IMR-90 (cell line): ENCODE data around the gene NFYC. TPM values are rescaled to one million over a fixed set of nuclear protein-coding genes. Genes with fewer than 3 reads are reported as not detected.

Source experiments
- ATAC-seq: fragments of 200-7000 bp; cut with Tn5 transposase; 2 replicates; pipeline ENCODE4 v1.9.1; 2020; ENCODE audit warnings: low read depth, mild to moderate bottlenecking, moderate library complexity
- BruUV-seq: library from RNA; stranded (reverse); fragments of 400-500 nt; replicated peaks from 2 replicates; lab custom pipeline; 2021; lab: Mats Ljungman, UMichigan
- CTCF ChIA-PET: fragments of 300-600 bp; formaldehyde crosslinking; extraction: SDS; loops from one replicate; lab custom pipeline; 2021; ENCODE audit warnings: antibody characterized with exemption; lab: Yijun Ruan, JAX
- POLR2A ChIA-PET: fragments of 300-600 bp; sonication (Branson Sonifier 250); formaldehyde crosslinking; loops from one replicate; lab custom pipeline; 2022; ENCODE audit warnings: antibody characterized with exemption; ENCODE audit not compliant: unreplicated experiment; lab: Charles Lee
- DNase-seq: peaks from one replicate; pipeline ENCODE4 v3.0.0; 2013
- H2AFZ ChIP-seq: replicated peaks from 2 replicates; pipeline ENCODE3; 2013; ENCODE audit warnings: low read length, mild to moderate bottlenecking; ENCODE audit not compliant: poor library complexity
- H2AK5ac ChIP-seq: 2 replicates; pipeline ENCODE4 v1.6.1; 2013; ENCODE audit warnings: low read depth, low read length, inconsistent platforms
- H2AK9ac ChIP-seq: replicated peaks from 2 replicates; pipeline ENCODE3; 2013; ENCODE audit warnings: mild to moderate bottlenecking, low read depth, low read length, moderate library complexity; ENCODE audit not compliant: poor library complexity
- H2BK120ac ChIP-seq: 2 replicates; pipeline ENCODE4 v1.6.1; 2013; ENCODE audit warnings: low read depth, low read length, inconsistent platforms
- H2BK15ac ChIP-seq: 3 replicates; pipeline ENCODE4 v1.6.1; 2013; ENCODE audit warnings: low read depth, low read length, inconsistent platforms
- H2BK20ac ChIP-seq: 2 replicates; pipeline ENCODE4 v1.6.1; 2013; ENCODE audit warnings: low read depth, mild to moderate bottlenecking, inconsistent platforms, low read length, moderate library complexity
- H2BK5ac ChIP-seq: 2 replicates; pipeline ENCODE4 v1.6.1; 2013; ENCODE audit warnings: mild to moderate bottlenecking, low read depth, low read length, inconsistent platforms; ENCODE audit not compliant: poor library complexity, severe bottlenecking
- H3K14ac ChIP-seq: replicated peaks from 2 replicates; pipeline ENCODE4 v1.6.1; 2013; ENCODE audit warnings: low read depth, low read length, inconsistent platforms
- H3K18ac ChIP-seq: 2 replicates; pipeline ENCODE4 v1.6.1; 2013; ENCODE audit warnings: low read depth, low read length, control low read depth
- H3K23ac ChIP-seq: 2 replicates; pipeline ENCODE4 v1.6.1; 2013; ENCODE audit warnings: low read depth, low read length, inconsistent platforms
- H3K27ac ChIP-seq: 2 replicates; pipeline ENCODE4 v1.5.1; 2013; ENCODE audit warnings: mild to moderate bottlenecking, control low read depth, low read length; ENCODE audit not compliant: insufficient read depth
- H3K27me3 ChIP-seq: 2 replicates; pipeline ENCODE4 v1.6.1; 2013; ENCODE audit warnings: low read length; ENCODE audit not compliant: control insufficient read depth, insufficient read depth
- H3K36me3 ChIP-seq: 2 replicates; pipeline ENCODE4 v1.6.1; 2013; ENCODE audit warnings: low read length, mixed read lengths; ENCODE audit not compliant: control insufficient read depth, insufficient read depth
- H3K4ac ChIP-seq: 2 replicates; pipeline ENCODE4 v1.6.1; 2013; ENCODE audit warnings: low read depth, low read length, inconsistent platforms
- H3K4me1 ChIP-seq: 2 replicates; pipeline ENCODE4 v1.6.1; 2013; ENCODE audit warnings: low read length, mixed read lengths; ENCODE audit not compliant: control insufficient read depth, insufficient read depth
- H3K4me2 ChIP-seq: 2 replicates; pipeline ENCODE4 v1.6.1; 2013; ENCODE audit warnings: low read depth, mild to moderate bottlenecking, control low read depth, low read length, moderate library complexity
- H3K4me3 ChIP-seq: 2 replicates; pipeline ENCODE4 v1.5.1; 2013; ENCODE audit warnings: low read depth, mild to moderate bottlenecking, control low read depth, low read length, moderate library complexity; ENCODE audit not compliant: insufficient read depth
- H3K56ac ChIP-seq: 2 replicates; pipeline ENCODE4 v1.6.1; 2013; ENCODE audit warnings: low read length, inconsistent platforms; ENCODE audit not compliant: insufficient read depth; ENCODE audit errors: extremely low read depth
- H3K79me1 ChIP-seq, 2 experiments: 2 replicates each; pipeline ENCODE4 v1.6.1; 2013; ENCODE audit warnings: low read length in 2 of 2, inconsistent platforms in 1 of 2, low read depth in 1 of 2
- H3K9ac ChIP-seq: 2 replicates; pipeline ENCODE4 v1.6.1; 2013; ENCODE audit warnings: low read depth, low read length, control low read depth
- H3K9me1 ChIP-seq: 2 replicates; pipeline ENCODE4 v1.6.1; 2013; ENCODE audit warnings: low read length, inconsistent platforms; ENCODE audit not compliant: insufficient read depth
- H3K9me3 ChIP-seq: 2 replicates; pipeline ENCODE4 v1.6.1; 2013; ENCODE audit warnings: low read length; ENCODE audit not compliant: control insufficient read depth, insufficient read depth
- H4K20me1 ChIP-seq: 2 replicates; pipeline ENCODE4 v1.6.1; 2013; ENCODE audit warnings: low read length, inconsistent platforms; ENCODE audit not compliant: insufficient read depth
- H4K5ac ChIP-seq: 2 replicates; pipeline ENCODE4 v1.6.1; 2013; ENCODE audit warnings: mild to moderate bottlenecking, low read depth, low read length, control low read depth
- H4K8ac ChIP-seq, 2 experiments: 2 replicates each; pipeline ENCODE4 v1.6.1; 2013; ENCODE audit warnings: low read depth in 2 of 2, low read length in 2 of 2, control low read depth in 1 of 2, inconsistent platforms in 1 of 2
- H4K91ac ChIP-seq: 2 replicates; pipeline ENCODE4 v1.6.1; 2013; ENCODE audit warnings: low read depth, low read length, inconsistent platforms; ENCODE audit not compliant: insufficient read depth
- CEBPB ChIP-seq: IDR thresholded peaks from 2 replicates; pipeline ENCODE4 v1.6.1; 2012; ENCODE audit warnings: low read depth, low read length, improper control_type of control experiment
- RAD21 ChIP-seq: IDR thresholded peaks from 2 replicates; pipeline ENCODE4 v1.6.1; 2012; ENCODE audit warnings: low read length, improper control_type of control experiment
- RCOR1 ChIP-seq: IDR thresholded peaks from 2 replicates; pipeline ENCODE4 v1.6.1; 2012; ENCODE audit warnings: mild to moderate bottlenecking, low read length, improper control_type of control experiment; ENCODE audit not compliant: insufficient replicate concordance
- WGBS, 2 experiments: methylation state at CpG; one replicate each; pipeline versions ENCODE4 v1.1.5 to v1.1.7; 2013; ENCODE audit warnings: missing lambda C conversion rate in 2 of 2; ENCODE audit not compliant: insufficient read length in 1 of 2; ENCODE audit errors: extremely low coverage in 2 of 2; 5-methylcytosine and 5-hydroxymethylcytosine counted together
- dilution Hi-C: fragments of 300-500 bp; cut with HindIII; formaldehyde crosslinking; loops from one replicate; pipeline ENCODE4 v1.14.3; 2018; ENCODE audit warnings: low sequenced_read_pairs; ENCODE audit not compliant: unreplicated experiment
- in situ Hi-C: fragments of 300-500 bp; cut with MboI; formaldehyde crosslinking; loops from 3 replicates; pipeline ENCODE4 v1.14.3; 2019; ENCODE audit warnings: low sequenced_read_pairs, inconsistent platforms, mixed read lengths
- intact Hi-C: fragments of 100-400 bp; cut with micrococcal nuclease; formaldehyde crosslinking; loops from 2 replicates; pipeline ENCODE4 v1.10.0; 2022
- polyA plus RNA-seq, 3 experiments: library from polyadenylated mRNA; depleted of rRNA; stranded (reverse); fragments of >200 nt; gene quantifications; 2 replicates each; pipeline ENCODE4 v1.2.3, GENCODE V29; 2012; ENCODE audit warnings: low replicate concordance in 1 of 3
- total RNA-seq: library from RNA; depleted of rRNA; stranded (reverse); fragments of >200 nt; gene quantifications from 2 replicates; pipeline ENCODE4 v1.2.3, GENCODE V29; 2012
- TF ChIP-seq, protein P1 (sequence below): conservative IDR thresholded peaks from 2 replicates; pipeline ENCODE4 v1.5.1; 2012; ENCODE audit warnings: mild to moderate bottlenecking, low read depth, low read length, improper control_type of control experiment

Gene NFYC
- total and polyA plus RNA-seq, 2 of the 4 experiments (the other 2 are of a cell fraction), result 45.2 to 62.2 TPM

DNA sequence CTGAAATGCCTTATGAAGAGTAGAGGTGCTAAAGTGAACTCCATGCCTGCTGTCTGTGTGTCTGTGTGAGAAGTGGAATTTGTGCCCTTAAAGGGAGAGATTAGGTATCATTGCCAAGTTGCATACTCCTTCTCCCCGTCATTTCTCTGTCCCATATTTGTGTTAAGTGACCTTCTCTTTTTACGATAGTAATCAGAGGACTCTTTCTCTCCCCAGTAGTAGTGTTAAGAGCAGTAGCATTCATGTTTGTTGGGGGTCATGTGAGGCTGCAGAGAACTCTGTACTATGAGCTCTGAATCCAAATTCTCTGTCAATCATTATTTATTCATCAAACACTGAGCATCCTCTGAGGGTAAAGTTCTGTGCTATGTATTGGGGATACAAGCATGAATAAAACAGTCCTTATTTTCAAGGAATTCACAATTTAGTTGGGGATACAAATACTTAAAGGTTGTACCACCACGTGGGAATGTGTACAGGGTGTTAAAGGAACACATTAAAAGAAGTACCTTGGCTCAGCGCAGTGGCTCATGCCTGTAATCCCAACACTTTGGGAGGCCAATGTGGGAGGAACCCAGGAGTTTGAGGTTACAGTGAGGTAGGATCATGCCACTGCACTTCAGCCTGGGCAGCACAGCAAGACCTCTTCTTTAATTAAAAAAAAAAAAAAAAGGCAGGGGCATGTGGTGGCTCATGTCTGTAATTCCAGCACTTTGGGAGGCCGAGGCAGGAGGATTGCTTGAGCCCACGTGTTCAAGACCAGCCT is 67.3 kb downstream of the NFYC start:
- Histone ChIP-seq H2BK5ac (no peak overlapping the region), H3K14ac (no peak overlapping the region), H3K36me3 (peaks cover 47% of the 10 kb centered on the region), H3K18ac (no peak overlapping the region), H4K8ac (no peak overlapping the region), H3K27me3 (no peaks in the 10 kb centered on the region), H3K9ac (no peak overlapping the region), H4K5ac (no peak overlapping the region), H2AFZ (no peak overlapping the region), H3K4me3 (no peak overlapping the region), H2AK9ac (no peak overlapping the region), H2BK120ac (no peak overlapping the region), H2BK20ac (no peak overlapping the region), H4K91ac (no peak overlapping the region), H3K4ac (no peak overlapping the region), H3K56ac (no peak overlapping the region), H3K9me3 (no peaks in the 10 kb centered on the region), H4K20me1 (no peaks in the 10 kb centered on the region), H2BK15ac (no peak overlapping the region), H3K9me1 (peaks cover 2% of the 10 kb centered on the region; the same call in 1 of the 2 replicates), H3K27ac (no peak overlapping the region), H3K4me1 (peaks cover 2% of the 10 kb centered on the region; the same call in 1 of the 2 replicates), H3K79me1 (no peaks in the 10 kb centered on the region; a peak in 1 of 4 replicates), H3K23ac (no peak overlapping the region), H3K4me2 (no peak overlapping the region), H2AK5ac (no peak overlapping the region)
- ATAC-seq, result no peak
- POLR2A ChIA-PET, result no interaction called here
- CTCF ChIA-PET, result interaction anchor here (1.6 kb wide), 1 partner anchor 15 kb away, joined by 4 read pairs; no protein-coding TSS in a partner anchor
- 100% methylated on average over 2 of the region's 6 CpGs; no CpG with 5 or more reads in 1 of the 2 experiments for WGBS, 2 experiments
- TF ChIP-seq RCOR1, result no peak
- TF ChIP-seq, protein P1, sequence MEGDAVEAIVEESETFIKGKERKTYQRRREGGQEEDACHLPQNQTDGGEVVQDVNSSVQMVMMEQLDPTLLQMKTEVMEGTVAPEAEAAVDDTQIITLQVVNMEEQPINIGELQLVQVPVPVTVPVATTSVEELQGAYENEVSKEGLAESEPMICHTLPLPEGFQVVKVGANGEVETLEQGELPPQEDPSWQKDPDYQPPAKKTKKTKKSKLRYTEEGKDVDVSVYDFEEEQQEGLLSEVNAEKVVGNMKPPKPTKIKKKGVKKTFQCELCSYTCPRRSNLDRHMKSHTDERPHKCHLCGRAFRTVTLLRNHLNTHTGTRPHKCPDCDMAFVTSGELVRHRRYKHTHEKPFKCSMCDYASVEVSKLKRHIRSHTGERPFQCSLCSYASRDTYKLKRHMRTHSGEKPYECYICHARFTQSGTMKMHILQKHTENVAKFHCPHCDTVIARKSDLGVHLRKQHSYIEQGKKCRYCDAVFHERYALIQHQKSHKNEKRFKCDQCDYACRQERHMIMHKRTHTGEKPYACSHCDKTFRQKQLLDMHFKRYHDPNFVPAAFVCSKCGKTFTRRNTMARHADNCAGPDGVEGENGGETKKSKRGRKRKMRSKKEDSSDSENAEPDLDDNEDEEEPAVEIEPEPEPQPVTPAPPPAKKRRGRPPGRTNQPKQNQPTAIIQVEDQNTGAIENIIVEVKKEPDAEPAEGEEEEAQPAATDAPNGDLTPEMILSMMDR, result no peak
- TF ChIP-seq CEBPB, result no peak
- TF ChIP-seq RAD21, result no peak
- intact Hi-C loops (no loop called here), in situ Hi-C loops (no loop called here), dilution Hi-C loops (no loop called here)
- BruUV-seq, result no TSS peak
- no peak for DNase-seq
